CD14-positive monocyte (primary cell): ENCODE results near the gene STUM. TPM values are rescaled to one million over a fixed set of nuclear protein-coding genes. Genes with fewer than 3 reads are reported as not detected.

Experiments used
- DNase-seq, 3 donors: peaks; one replicate each; pipeline ENCODE4 v3.0.0-alpha.2; 2011 to 2022
- H2AFZ ChIP-seq: 2 replicates; pipeline ENCODE4 v1.6.0; 2012; ENCODE audit warnings: mild to moderate bottlenecking, low read depth, low read length, inconsistent platforms; ENCODE audit not compliant: insufficient read depth, poor library complexity, severe bottlenecking
- H3K27ac ChIP-seq, 2 donors: 1 replicate in 1 of 2; 2 replicates in 1 of 2; pipeline ENCODE4 v1.5.1; 2012 to 2013; ENCODE audit warnings: low read length in 2 of 2, control low read depth in 1 of 2, inconsistent platforms in 1 of 2, low read depth in 1 of 2, mild to moderate bottlenecking in 1 of 2
- H3K27me3 ChIP-seq, 2 donors: one replicate each; pipeline versions ENCODE4 v1.6.0 to v1.6.1; 2011 to 2013; ENCODE audit warnings: low read length in 2 of 2; ENCODE audit not compliant: control insufficient read depth in 2 of 2, insufficient read depth in 2 of 2
- H3K36me3 ChIP-seq, 2 donors: replicated peaks in 1 of 2; 1 replicate in 1 of 2; 2 replicates in 1 of 2; pipeline versions ENCODE4 v1.5.1 to v1.6.1; 2012 to 2013; ENCODE audit warnings: low read length in 2 of 2, control low read depth in 1 of 2, inconsistent platforms in 1 of 2, mild to moderate bottlenecking in 1 of 2; ENCODE audit not compliant: insufficient read depth in 2 of 2, control insufficient read depth in 1 of 2
- H3K4me1 ChIP-seq, 2 donors: 1 replicate in 1 of 2; 2 replicates in 1 of 2; pipeline versions ENCODE4 v1.5.1 to v1.6.1; 2012 to 2013; ENCODE audit warnings: low read length in 2 of 2, control low read depth in 1 of 2, inconsistent platforms in 1 of 2, mild to moderate bottlenecking in 1 of 2, moderate library complexity in 1 of 2; ENCODE audit not compliant: insufficient read depth in 2 of 2, control insufficient read depth in 1 of 2
- H3K4me2 ChIP-seq: replicated peaks from 2 replicates; pipeline ENCODE3; 2012; ENCODE audit warnings: low read length, moderate library complexity, mild to moderate bottlenecking; ENCODE audit not compliant: poor library complexity, severe bottlenecking; ENCODE audit errors: extremely low read depth
- H3K4me3 ChIP-seq, 3 experiments: fragments of 200-600 bp in 1 of 3; sonication (generic) in 1 of 3; replicated peaks in 1 of 3; 1 replicate in 2 of 3; 2 replicates in 1 of 3; pipeline ENCODE4 v1.5.1; 2011 to 2013; ENCODE audit warnings: low read length in 3 of 3, mild to moderate bottlenecking in 3 of 3, control low read depth in 2 of 3, low read depth in 2 of 3, inconsistent platforms in 1 of 3, moderate library complexity in 1 of 3
- H3K79me2 ChIP-seq: 2 replicates; pipeline ENCODE4 v1.6.0; 2012; ENCODE audit warnings: mild to moderate bottlenecking, control low read depth, inconsistent platforms, low read length, moderate library complexity; ENCODE audit not compliant: insufficient read depth
- H3K9ac ChIP-seq: 2 replicates; pipeline ENCODE4 v1.6.0; 2017; ENCODE audit warnings: low read length, mild to moderate bottlenecking; ENCODE audit not compliant: insufficient read depth, poor library complexity, severe bottlenecking
- H3K9me3 ChIP-seq, 2 donors: replicated peaks in 1 of 2; 1 replicate in 1 of 2; 2 replicates in 1 of 2; pipeline versions ENCODE4 v1.5.1 to v1.6.1; 2012 to 2013; ENCODE audit warnings: low read length in 2 of 2, control low read depth in 1 of 2; ENCODE audit not compliant: control insufficient read depth in 1 of 2, insufficient read depth in 1 of 2
- H4K20me1 ChIP-seq: 2 replicates; pipeline ENCODE4 v1.6.0; 2012; ENCODE audit warnings: mild to moderate bottlenecking, low read length, control low read depth, moderate library complexity; ENCODE audit not compliant: insufficient read depth
- H3K27ac Mint-ChIP-seq, 7 donors: one replicate each; pipeline ENCODE4 v1.8.0; 2020; ENCODE audit warnings: mild to moderate bottlenecking in 7 of 7, mixed read lengths in 7 of 7, moderate library complexity in 6 of 7, inconsistent platforms in 2 of 7
- H3K27me3 Mint-ChIP-seq, 3 donors: one replicate each; pipeline ENCODE4 v1.8.0; 2021 to 2022; ENCODE audit warnings: low read depth in 3 of 3, mild to moderate bottlenecking in 3 of 3, mixed read lengths in 3 of 3, moderate library complexity in 3 of 3, inconsistent platforms in 1 of 3
- H3K36me3 Mint-ChIP-seq, 2 donors: one replicate each; pipeline ENCODE4 v1.8.0; 2020; ENCODE audit warnings: mixed read lengths in 2 of 2, inconsistent platforms in 1 of 2, mild to moderate bottlenecking in 1 of 2
- H3K4me1 Mint-ChIP-seq: one replicate; pipeline ENCODE4 v1.8.0; 2020; ENCODE audit warnings: mild to moderate bottlenecking, mixed read lengths
- H3K4me3 Mint-ChIP-seq, 2 donors: one replicate each; pipeline ENCODE4 v1.8.0; 2020; ENCODE audit warnings: mild to moderate bottlenecking in 2 of 2, mixed read lengths in 2 of 2, moderate library complexity in 1 of 2
- H3K9me3 Mint-ChIP-seq, 7 donors: one replicate each; pipeline ENCODE4 v1.8.0; 2020 to 2022; ENCODE audit warnings: mixed read lengths in 7 of 7, mild to moderate bottlenecking in 6 of 7, moderate library complexity in 6 of 7, inconsistent platforms in 2 of 7
- WGBS: methylation state at CpG from one replicate; pipeline ENCODE4 v1.1.5; 2013; ENCODE audit warnings: missing lambda C conversion rate; ENCODE audit not compliant: insufficient coverage; 5-methylcytosine and 5-hydroxymethylcytosine counted together
- intact Hi-C, 2 donors: fragments of 100-400 bp; cut with micrococcal nuclease; formaldehyde crosslinking; loops; one replicate each; pipeline versions ENCODE4 v1.15.0 to v1.15.1; 2023
- polyA plus RNA-seq, 3 donors: library from polyadenylated mRNA; depleted of rRNA in 1 of 3; unstranded in 2 of 3; stranded (reverse) in 1 of 3; fragments of 300-500 nt in 2 of 3; fragments of >200 nt in 1 of 3; fragmentation: Illumina TruSeq in 2 of 3; gene quantifications; 1 replicate in 2 of 3; 2 replicates in 1 of 3; pipeline ENCODE4 v1.2.3, GENCODE V29; 2012 to 2021
- TF ChIP-seq, protein P1 (sequence below): fragments of 200-600 bp; IDR thresholded peaks from one replicate; pipeline ENCODE4 v1.8.0; 2022; ENCODE audit warnings: antibody characterized with exemption, mild to moderate bottlenecking

The STUM gene
- polyA plus RNA-seq, 3 donors, result not detected

DNA sequence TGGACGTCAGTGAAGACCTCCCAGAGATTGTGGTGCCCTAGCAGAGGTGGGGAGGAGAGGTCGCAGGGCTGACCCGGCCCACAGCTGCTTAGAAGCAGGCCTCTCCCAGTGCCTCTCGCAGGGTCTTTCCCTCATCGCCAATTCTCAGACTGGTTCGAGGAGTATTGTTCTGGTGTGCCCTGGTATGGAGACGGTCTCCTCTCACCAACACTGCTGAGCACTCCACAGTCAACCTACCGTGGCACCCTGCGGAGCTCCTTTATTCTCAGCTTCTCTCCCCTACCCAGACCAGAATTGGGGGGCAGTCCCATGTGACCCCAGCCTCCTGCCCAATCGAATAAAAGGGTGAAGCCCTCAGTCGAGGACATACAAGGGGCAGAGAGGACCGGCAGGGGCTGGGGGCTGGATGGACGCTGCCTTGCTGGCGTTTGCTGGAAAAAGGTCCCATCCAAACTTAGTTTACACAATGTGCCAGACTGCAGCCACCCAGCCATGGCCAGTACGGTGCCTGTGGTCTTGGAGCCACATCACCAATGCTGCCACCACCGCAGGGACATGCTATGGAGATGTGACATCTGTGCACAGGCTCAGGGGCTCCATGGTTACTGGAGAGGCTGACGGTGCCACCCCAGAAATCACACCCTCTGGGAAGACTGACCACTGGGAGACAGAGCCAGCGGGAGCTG, 80.8 kb downstream of the STUM start:
- Mint-ChIP-seq H3K9me3 (peaks cover 0 to 8% (median 6%) of the 10 kb centered on the region in 7 donors), H3K36me3 (peaks cover 20 to 37% of the 10 kb centered on the region in 2 donors), H3K4me3 (no peak overlapping the region), H3K4me1 (peaks cover 22% of the 10 kb centered on the region), H3K27me3 (peaks cover 0 to 5% (median 4%) of the 10 kb centered on the region in 3 donors), H3K27ac (peak overlapping the region in 1 of 7 donors; percentile 2)
- H3K4me2 ChIP-seq, result no peak overlapping the region
- WGBS, result 96% methylated on average over 8 of the region's 18 CpGs
- H3K36me3 ChIP-seq, result peaks cover 8 to 33% of the 10 kb centered on the region in 2 donors
- no peaks in the 10 kb centered on the region for H3K79me2 ChIP-seq
- H3K27ac ChIP-seq, result no peak overlapping the region
- peaks cover 3 to 5% of the 10 kb centered on the region in 2 donors for H3K4me1 ChIP-seq
- intact Hi-C loops, result loop anchor here in 1 of 2 donors (5.0 kb wide), 1 partner anchor 108 kb away; the partner anchor contains the start of gene ITPKB
- no peaks in the 10 kb centered on the region for H3K27me3 ChIP-seq
- DNase-seq, result no peak
- H3K9ac ChIP-seq, result no peak overlapping the region
- no peak overlapping the region for H2AFZ ChIP-seq
- H4K20me1 ChIP-seq, result no peaks in the 10 kb centered on the region
- no peak overlapping the region for H3K4me3 ChIP-seq
- TF ChIP-seq, protein P1, sequence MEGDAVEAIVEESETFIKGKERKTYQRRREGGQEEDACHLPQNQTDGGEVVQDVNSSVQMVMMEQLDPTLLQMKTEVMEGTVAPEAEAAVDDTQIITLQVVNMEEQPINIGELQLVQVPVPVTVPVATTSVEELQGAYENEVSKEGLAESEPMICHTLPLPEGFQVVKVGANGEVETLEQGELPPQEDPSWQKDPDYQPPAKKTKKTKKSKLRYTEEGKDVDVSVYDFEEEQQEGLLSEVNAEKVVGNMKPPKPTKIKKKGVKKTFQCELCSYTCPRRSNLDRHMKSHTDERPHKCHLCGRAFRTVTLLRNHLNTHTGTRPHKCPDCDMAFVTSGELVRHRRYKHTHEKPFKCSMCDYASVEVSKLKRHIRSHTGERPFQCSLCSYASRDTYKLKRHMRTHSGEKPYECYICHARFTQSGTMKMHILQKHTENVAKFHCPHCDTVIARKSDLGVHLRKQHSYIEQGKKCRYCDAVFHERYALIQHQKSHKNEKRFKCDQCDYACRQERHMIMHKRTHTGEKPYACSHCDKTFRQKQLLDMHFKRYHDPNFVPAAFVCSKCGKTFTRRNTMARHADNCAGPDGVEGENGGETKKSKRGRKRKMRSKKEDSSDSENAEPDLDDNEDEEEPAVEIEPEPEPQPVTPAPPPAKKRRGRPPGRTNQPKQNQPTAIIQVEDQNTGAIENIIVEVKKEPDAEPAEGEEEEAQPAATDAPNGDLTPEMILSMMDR, result no peak
- H3K9me3 ChIP-seq, result peaks cover 0 to 3% of the 10 kb centered on the region in 2 donors

DNA sequence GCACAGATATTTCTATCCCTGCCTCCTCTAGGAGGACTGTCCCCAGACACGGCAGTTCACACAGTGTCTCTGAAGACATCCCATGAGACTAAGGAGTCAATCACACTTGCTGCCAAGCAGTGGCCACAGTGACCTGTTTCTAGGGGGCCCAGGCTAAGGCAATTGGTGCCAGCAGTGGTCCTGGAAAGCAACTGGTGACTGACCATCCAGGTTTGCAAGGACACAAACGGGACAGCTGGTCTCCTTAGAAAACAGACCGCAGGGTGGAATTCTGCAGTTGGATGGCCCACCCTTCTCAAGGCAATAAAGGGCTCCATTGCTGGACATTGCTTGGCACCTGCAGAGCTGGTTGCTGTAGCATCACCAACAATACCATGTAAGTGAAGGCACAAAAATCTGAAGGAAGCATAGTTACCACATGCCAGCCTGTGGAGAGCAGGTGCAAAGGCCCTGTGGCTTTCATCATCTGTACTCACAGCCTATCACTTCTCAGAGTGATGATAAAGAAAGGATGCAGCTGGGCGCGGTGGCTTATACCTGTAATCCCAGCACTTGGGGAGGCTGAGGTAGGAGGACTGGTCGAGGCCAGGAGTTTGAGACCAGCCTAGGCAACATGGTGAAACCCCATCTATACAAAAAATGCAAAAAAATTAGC, 81.5 kb downstream of the STUM start:
- no peak overlapping the region for H3K9ac ChIP-seq
- no peaks in the 10 kb centered on the region for H4K20me1 ChIP-seq
- H3K36me3 ChIP-seq, result peaks cover 8 to 33% of the 10 kb centered on the region in 2 donors
- no peak overlapping the region for H3K4me3 ChIP-seq
- H3K4me2 ChIP-seq, result no peak overlapping the region
- TF ChIP-seq, protein P1, result no peak
- no peak overlapping the region for H3K4me3 Mint-ChIP-seq
- peaks cover 0 to 5% (median 4%) of the 10 kb centered on the region in 3 donors for H3K27me3 Mint-ChIP-seq
- peaks cover 23% of the 10 kb centered on the region for H3K4me1 Mint-ChIP-seq
- H2AFZ ChIP-seq, result no peak overlapping the region
- no peak for DNase-seq
- peak overlapping the region in 1 of 7 donors; percentile 65 for H3K27ac Mint-ChIP-seq
- no peak overlapping the region for H3K27ac ChIP-seq
- 96% methylated on average over 3 of the region's 6 CpGs for WGBS
- H3K9me3 ChIP-seq, result peaks cover 0 to 3% of the 10 kb centered on the region in 2 donors
- intact Hi-C loops, result loop anchor here (5.0 to 10.0 kb wide), 5 partner anchors 57 to 305 kb away; partner anchors contain the start of gene ITPKB (in 2 of the 2)
- H3K4me1 ChIP-seq, result peaks cover 3 to 5% of the 10 kb centered on the region in 2 donors
- no peaks in the 10 kb centered on the region for H3K27me3 ChIP-seq
- no peaks in the 10 kb centered on the region for H3K79me2 ChIP-seq
- H3K36me3 Mint-ChIP-seq, result peaks cover 23 to 41% of the 10 kb centered on the region in 2 donors
- peaks cover 0 to 8% (median 6%) of the 10 kb centered on the region in 7 donors for H3K9me3 Mint-ChIP-seq
